ENCODE data around the gene SPAG17.

DNA sequence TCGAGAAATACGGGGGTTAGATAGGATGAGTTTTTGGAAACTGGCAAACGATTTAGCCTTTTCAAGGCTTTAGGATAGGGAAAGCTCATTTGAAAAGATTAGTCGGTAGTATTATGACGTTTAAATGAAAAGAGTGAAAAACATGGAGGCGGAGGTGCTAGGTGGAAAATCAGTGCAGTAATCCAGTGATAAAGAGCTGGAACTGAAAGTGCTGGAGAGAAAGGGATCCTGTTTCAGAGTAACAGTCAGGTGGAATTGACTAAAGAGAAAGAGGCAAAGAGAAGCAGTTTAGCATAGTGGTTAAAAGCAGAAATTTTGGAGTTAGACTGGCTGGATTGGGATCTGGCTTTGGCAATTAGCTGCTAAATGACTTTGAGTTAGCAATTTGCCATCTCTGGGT lies 254.5 kb downstream of the SPAG17 start:
- TF ChIP-seq NR2C2 (CRISPR knock-in tag; IDR thresholded peaks at IDR 0.05) (no peak), CTCF (IDR thresholded peaks at IDR 0.05) (no peak), ZNF138 (CRISPR knock-in tag; conservative IDR thresholded peaks at IDR 0.05) (no peak), JUN (CRISPR knock-in tag; IDR thresholded peaks at IDR 0.05) (no peak), CBFB (CRISPR knock-in tag; IDR thresholded peaks at IDR 0.05; ENCODE audit: low read depth) (no peak), ATF1 (CRISPR knock-in tag; IDR thresholded peaks at IDR 0.05) (no peak), NFYB (CRISPR knock-in tag; conservative IDR thresholded peaks at IDR 0.05; ENCODE audit: low read depth) (no peak), E2F1 (CRISPR knock-in tag; IDR thresholded peaks at IDR 0.05) (no peak), SP1 (CRISPR knock-in tag; conservative IDR thresholded peaks at IDR 0.05) (no peak), IRF1 (CRISPR knock-in tag; IDR thresholded peaks at IDR 0.05) (no peak), TEAD4 (CRISPR knock-in tag; IDR thresholded peaks at IDR 0.05) (no peak)
- TF ChIP-seq, protein P1, sequence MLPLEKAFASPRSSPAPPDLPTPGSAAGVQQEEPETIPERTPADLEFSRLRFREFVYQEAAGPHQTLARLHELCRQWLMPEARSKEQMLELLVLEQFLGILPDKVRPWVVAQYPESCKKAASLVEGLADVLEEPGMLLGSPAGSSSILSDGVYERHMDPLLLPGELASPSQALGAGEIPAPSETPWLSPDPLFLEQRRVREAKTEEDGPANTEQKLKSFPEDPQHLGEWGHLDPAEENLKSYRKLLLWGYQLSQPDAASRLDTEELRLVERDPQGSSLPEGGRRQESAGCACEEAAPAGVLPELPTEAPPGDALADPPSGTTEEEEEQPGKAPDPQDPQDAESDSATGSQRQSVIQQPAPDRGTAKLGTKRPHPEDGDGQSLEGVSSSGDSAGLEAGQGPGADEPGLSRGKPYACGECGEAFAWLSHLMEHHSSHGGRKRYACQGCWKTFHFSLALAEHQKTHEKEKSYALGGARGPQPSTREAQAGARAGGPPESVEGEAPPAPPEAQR (CRISPR knock-in tag; IDR thresholded peaks at IDR 0.05) = no peak

All from WTC11 (cell line).